ENCODE measurements around the gene DIS3. TPM values are rescaled to one million over a fixed set of nuclear protein-coding genes. Genes with fewer than 3 reads are reported as not detected.
A peak's percentile ranks its signal among the peaks of the same experiment; 100 is the strongest.

DIS3 gene
- total RNA-seq, 2 experiments from 2014 or later = 47.9 to 51.7 TPM

GRCh38 chr13:72740015-72740414, 41.7 kb downstream of the DIS3 start:
- TF ChIP-seq, protein P1, sequence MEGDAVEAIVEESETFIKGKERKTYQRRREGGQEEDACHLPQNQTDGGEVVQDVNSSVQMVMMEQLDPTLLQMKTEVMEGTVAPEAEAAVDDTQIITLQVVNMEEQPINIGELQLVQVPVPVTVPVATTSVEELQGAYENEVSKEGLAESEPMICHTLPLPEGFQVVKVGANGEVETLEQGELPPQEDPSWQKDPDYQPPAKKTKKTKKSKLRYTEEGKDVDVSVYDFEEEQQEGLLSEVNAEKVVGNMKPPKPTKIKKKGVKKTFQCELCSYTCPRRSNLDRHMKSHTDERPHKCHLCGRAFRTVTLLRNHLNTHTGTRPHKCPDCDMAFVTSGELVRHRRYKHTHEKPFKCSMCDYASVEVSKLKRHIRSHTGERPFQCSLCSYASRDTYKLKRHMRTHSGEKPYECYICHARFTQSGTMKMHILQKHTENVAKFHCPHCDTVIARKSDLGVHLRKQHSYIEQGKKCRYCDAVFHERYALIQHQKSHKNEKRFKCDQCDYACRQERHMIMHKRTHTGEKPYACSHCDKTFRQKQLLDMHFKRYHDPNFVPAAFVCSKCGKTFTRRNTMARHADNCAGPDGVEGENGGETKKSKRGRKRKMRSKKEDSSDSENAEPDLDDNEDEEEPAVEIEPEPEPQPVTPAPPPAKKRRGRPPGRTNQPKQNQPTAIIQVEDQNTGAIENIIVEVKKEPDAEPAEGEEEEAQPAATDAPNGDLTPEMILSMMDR (IDR thresholded peaks at IDR 0.05) = no peak
- Mint-ChIP-seq H3K36me3 (ENCODE audit: low read depth) (peaks cover 69% of the 10 kb centered on the region), H3K4me3 (no peak overlapping the region), H3K27ac (no peak overlapping the region), H3K9me3 (no peaks in the 10 kb centered on the region), H3K27me3 (no peaks in the 10 kb centered on the region), H3K4me1 (ENCODE audit: low read depth) (peaks cover 9% of the 10 kb centered on the region)
- ChIA-PET POLR2A (interaction anchor here (0.7 kb wide), 1 partner anchor 8 kb away, joined by 3 read pairs; no protein-coding TSS in a partner anchor), CTCF (no interaction called here)
- Histone ChIP-seq H3K4me1 (ENCODE audit: insufficient read depth, low read length) (no peaks in the 10 kb centered on the region), H3K4me3 (ENCODE audit: low read length) (no peak overlapping the region), H3K27ac (ENCODE audit: low read depth in 1 of 2, low read length in 2 of 2) (no peak overlapping the region), H3K9me3 (ENCODE audit: control insufficient read depth in 1 of 2, insufficient read depth in 1 of 2, low read length in 2 of 2) (no peaks in the 10 kb centered on the region), H3K27me3 (ENCODE audit: control insufficient read depth in 1 of 2, insufficient read depth in 2 of 2, low read length in 2 of 2) (no peaks in the 10 kb centered on the region), H3K36me3 (ENCODE audit: insufficient read depth, low read length) (peaks cover 48% of the 10 kb centered on the region)
- no peak for ATAC-seq (ENCODE audit: poor library complexity)
- intact Hi-C loops (cut with DNase I, micrococcal nuclease) = no loop called here
- DNase-seq = no peak

- no peaks in the 10 kb centered on the region for H3K4me1 ChIP-seq (ENCODE audit: insufficient read depth, low read length)
- no peak for DNase-seq
- intact Hi-C loops (cut with DNase I, micrococcal nuclease) = no loop called here
- ChIA-PET CTCF (no interaction called here), POLR2A (interaction anchor here (1.0 kb wide), 1 partner anchor 9 kb away, joined by 3 read pairs; the partner anchor contains the start of gene BORA)
- Mint-ChIP-seq H3K4me1 (ENCODE audit: low read depth) (peaks cover 14% of the 10 kb centered on the region), H3K36me3 (ENCODE audit: low read depth) (peaks cover 70% of the 10 kb centered on the region), H3K4me3 (no peak overlapping the region), H3K27ac (no peak overlapping the region), H3K9me3 (no peaks in the 10 kb centered on the region), H3K27me3 (no peaks in the 10 kb centered on the region)
- H3K36me3 ChIP-seq (ENCODE audit: insufficient read depth, low read length) = peaks cover 47% of the 10 kb centered on the region
- TF ChIP-seq, protein P1 (IDR thresholded peaks at IDR 0.05) = no peak
- no peak overlapping the region for H3K4me3 ChIP-seq (ENCODE audit: low read length)
- no peaks in the 10 kb centered on the region for H3K9me3 ChIP-seq (ENCODE audit: control insufficient read depth in 1 of 2, insufficient read depth in 1 of 2, low read length in 2 of 2)
- no peak for ATAC-seq (ENCODE audit: poor library complexity)
- no peaks in the 10 kb centered on the region for H3K27me3 ChIP-seq (ENCODE audit: control insufficient read depth in 1 of 2, insufficient read depth in 2 of 2, low read length in 2 of 2)
- H3K27ac ChIP-seq (ENCODE audit: low read depth in 1 of 2, low read length in 2 of 2) = no peak overlapping the region
Observed at GRCh38 chr13:72737033-72737432, 44.7 kb downstream of the DIS3 start.

DNA sequence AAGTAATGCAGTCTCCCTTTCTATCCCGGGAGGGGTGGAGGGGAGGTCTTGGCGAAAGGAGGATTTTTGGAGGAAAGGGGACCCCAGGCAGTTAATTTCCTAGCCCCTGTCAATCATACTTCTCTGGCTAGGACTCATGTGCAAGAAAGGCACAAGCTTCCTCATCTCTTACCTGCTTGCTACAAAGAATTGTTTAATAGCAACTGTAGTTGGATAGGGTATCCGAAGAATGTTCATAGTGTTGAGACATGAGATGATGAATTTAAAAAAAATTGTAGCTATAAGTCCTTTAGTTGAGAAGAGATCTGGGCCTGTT, 53.5 kb downstream of the DIS3 start:
- ATAC-seq (ENCODE audit: poor library complexity) (no peak), DNase-seq (peak in 1 of 14 experiments; percentile 5)
- peak overlapping the region in 1 of 2 donors; percentile 52 for H3K27ac ChIP-seq (ENCODE audit: low read depth in 1 of 2, low read length in 2 of 2)
- peak overlapping the region; percentile 94 for H3K4me3 Mint-ChIP-seq
- H3K36me3 ChIP-seq (ENCODE audit: insufficient read depth, low read length) = peaks cover 10% of the 10 kb centered on the region
- H3K4me1 Mint-ChIP-seq (ENCODE audit: low read depth) = peaks cover 70% of the 10 kb centered on the region
- CTCF ChIA-PET = interaction anchor here (1.3 kb wide), 1 partner anchor 25 kb away, joined by 4 read pairs; no protein-coding TSS in a partner anchor
- no peaks in the 10 kb centered on the region for H3K27me3 Mint-ChIP-seq
- TF ChIP-seq, protein P1 (IDR thresholded peaks at IDR 0.05) = no peak
- no peaks in the 10 kb centered on the region for H3K27me3 ChIP-seq (ENCODE audit: control insufficient read depth in 1 of 2, insufficient read depth in 2 of 2, low read length in 2 of 2)
- peaks cover 42% of the 10 kb centered on the region for H3K36me3 Mint-ChIP-seq (ENCODE audit: low read depth)
- H3K27ac Mint-ChIP-seq = peak overlapping the region; percentile 77
- POLR2A ChIA-PET = interaction anchor here (0.6 kb wide), 1 partner anchor 9 kb away, joined by 3 read pairs; no protein-coding TSS in a partner anchor
- peak overlapping the region; percentile 96 for H3K4me3 ChIP-seq (ENCODE audit: low read length)
- no peaks in the 10 kb centered on the region for H3K9me3 Mint-ChIP-seq
- no peaks in the 10 kb centered on the region for H3K9me3 ChIP-seq (ENCODE audit: control insufficient read depth in 1 of 2, insufficient read depth in 1 of 2, low read length in 2 of 2)
- peaks cover 26% of the 10 kb centered on the region for H3K4me1 ChIP-seq (ENCODE audit: insufficient read depth, low read length)
- intact Hi-C loops (cut with DNase I, micrococcal nuclease) = loop anchor here in 1 of 2 experiments (2.0 to 10.0 kb wide), 2 partner anchors 53 to 1433 kb away; partner anchors contain the start of gene DIS3

All from CD4-positive, alpha-beta T cell (primary cell).